RWPE1 (cell line): ENCODE data around the gene RPL36.

Experiments used
- CTCF ChIA-PET: fragments of 350-600 bp; sonication (Branson Sonifier 250); formaldehyde crosslinking; extraction: SDS; loops from one replicate; lab custom pipeline; 2021; lab: Yijun Ruan, JAX
- POLR2A ChIA-PET: fragments of 400-600 bp; formaldehyde crosslinking; extraction: SDS; loops from one replicate; lab custom pipeline; 2020; ENCODE audit warnings: antibody characterized with exemption; ENCODE audit not compliant: low non-redundant PET; lab: Yijun Ruan, JAX
- DNase-seq: peaks from one replicate; pipeline ENCODE4 v3.0.0; 2012; ENCODE audit warnings: low spot score
- H3K27ac ChIP-seq: fragments of 450-650 bp; 2 replicates; pipeline ENCODE4 v1.5.1; 2017
- CTCF ChIP-seq: fragments of 450-650 bp; conservative IDR thresholded peaks from 2 replicates; pipeline ENCODE4 v1.5.1; 2017; ENCODE audit warnings: low read depth, mild to moderate bottlenecking

Gene RPL36

GRCh38 chr19:5691822-5692722 lies 2.0 kb downstream of the RPL36 start:
- ChIA-PET POLR2A (interaction anchor here (0.5 kb wide), 1 partner anchor 26 kb away, joined by 4 read pairs; no protein-coding TSS in a partner anchor), CTCF (interaction anchor here (0.6 kb wide), 1 partner anchor 207 kb away, joined by 8 read pairs; no protein-coding TSS in a partner anchor)
- DNase-seq: no peak
- no peak for TF ChIP-seq CTCF
- peak overlapping the region; percentile 94 for H3K27ac ChIP-seq

GRCh38 chr19:5692723-5693194 lies 2.7 kb downstream of the RPL36 start:
- peak overlapping the region; percentile 94 for H3K27ac ChIP-seq
- CTCF ChIA-PET: interaction anchor here (0.6 to 0.7 kb wide), 2 partner anchors 48 to 207 kb away, joined by 3 to 8 read pairs; no protein-coding TSS in a partner anchor
- no peak for DNase-seq
- POLR2A ChIA-PET: no interaction called here
- no peak for TF ChIP-seq CTCF

- no peak for TF ChIP-seq CTCF
- peak overlapping the region; percentile 94 for H3K27ac ChIP-seq
- ChIA-PET CTCF (interaction anchor here (0.6 to 0.7 kb wide), 2 partner anchors 49 to 206 kb away, joined by 3 to 8 read pairs; no protein-coding TSS in a partner anchor), POLR2A (interaction anchor here (0.6 kb wide), 1 partner anchor 1171 kb away, joined by 5 read pairs; no protein-coding TSS in a partner anchor)
- no peak for DNase-seq
These were observed 3.4 kb downstream of the RPL36 start for GRCh38 chr19:5693195-5694166.

GRCh38 chr19:5694167-5694955 lies 4.3 kb downstream of the RPL36 start:
- CTCF ChIA-PET: no interaction called here
- peak overlapping the region; percentile 94 for H3K27ac ChIP-seq
- POLR2A ChIA-PET: no interaction called here
- DNase-seq: no peak
- no peak for TF ChIP-seq CTCF

GRCh38 chr19:5694956-5695648 lies 5.0 kb downstream of the RPL36 start:
- ChIA-PET CTCF (no interaction called here), POLR2A (no interaction called here)
- TF ChIP-seq CTCF: no peak
- H3K27ac ChIP-seq: peak overlapping the region; percentile 68
- DNase-seq: no peak
